ENCODE measurements around the gene IL2.

The IL2 gene

GRCh38 chr4:122456231-122457116, at the start of gene IL2:
Gene IL2, minus strand, starts transcription at chr4:122456725. Its CDS starts 285 bp downstream, at chr4:122456440.
- peak; percentile 30 to 32 for DNase-seq

- no peak for DNase-seq
Observed at GRCh38 chr4:122503214-122503613, 46.7 kb upstream of the IL2 start.

- DNase-seq: peak; percentile 64 to 94
Observed at GRCh38 chr4:122500852-122501501, 44.5 kb upstream of the IL2 start.

DNA sequence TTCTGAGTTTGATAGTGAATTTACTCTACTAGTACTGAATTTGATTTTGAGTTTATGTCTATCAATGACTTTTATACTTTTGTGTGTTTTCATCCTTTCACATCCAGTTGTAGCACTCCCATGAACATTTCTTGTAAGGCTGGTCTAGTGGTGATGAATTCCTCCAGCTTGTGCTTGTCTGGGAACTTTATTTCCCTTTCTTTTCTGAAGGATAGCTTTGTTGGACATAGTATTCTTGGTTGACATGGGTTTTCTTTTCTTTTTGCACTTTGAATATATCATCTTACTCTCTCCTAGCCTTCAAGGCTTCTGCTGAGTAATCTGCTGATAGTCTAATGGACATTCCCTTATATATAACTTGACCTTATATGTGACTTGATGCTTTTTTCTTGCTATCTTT, 32.5 kb upstream of the IL2 start:
- DNase-seq: no peak

DNA sequence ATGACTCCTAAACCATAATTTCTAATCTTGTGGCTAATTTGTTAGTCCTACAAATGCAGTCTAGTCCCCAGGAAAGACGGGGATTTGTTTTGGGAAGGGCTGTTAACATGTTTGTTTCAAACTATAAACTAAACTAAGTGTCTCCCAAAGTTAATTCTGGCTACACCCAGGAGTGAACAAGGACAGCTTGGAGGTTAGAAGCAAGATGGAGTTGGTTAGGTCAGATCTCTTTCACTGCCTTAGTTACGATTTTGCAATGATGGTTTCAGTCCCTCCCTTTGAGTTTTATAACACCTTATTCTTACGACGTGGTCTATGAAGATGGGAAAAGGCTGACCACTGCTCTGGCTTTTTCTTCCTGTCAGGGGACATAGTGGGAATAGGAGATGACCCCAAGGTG, 27.0 kb upstream of the IL2 start:
- no peak for DNase-seq

DNA sequence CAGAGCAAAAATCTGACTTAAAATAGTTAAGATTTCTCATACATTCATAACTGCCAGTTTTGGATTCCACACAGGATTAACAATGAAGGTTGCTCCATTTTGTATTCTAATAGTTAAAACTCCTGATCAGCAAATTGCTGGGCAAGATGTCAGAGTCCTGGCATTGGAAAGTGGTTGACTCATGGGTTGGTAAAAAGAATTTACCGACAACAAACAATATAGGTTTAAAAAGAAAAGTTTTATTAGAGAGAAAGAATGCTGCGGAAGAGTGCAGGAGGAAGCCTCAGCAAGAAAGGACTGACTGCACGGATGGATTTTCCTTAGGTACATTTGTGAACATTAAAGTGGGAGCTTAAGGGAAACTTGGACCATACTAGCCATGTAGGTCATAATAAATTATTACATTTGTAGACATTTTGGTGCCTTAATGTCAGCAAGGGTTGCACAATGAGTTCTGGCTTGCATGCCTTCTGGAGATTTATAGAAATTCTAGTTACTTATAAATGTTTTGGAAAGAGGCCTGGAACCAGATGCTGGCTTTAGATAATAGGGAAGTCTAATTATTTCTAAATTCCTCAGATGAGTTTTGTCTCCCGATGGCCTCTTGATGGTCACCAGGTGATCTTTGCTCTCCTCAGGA, 25.4 kb upstream of the IL2 start:
- no peak for DNase-seq

GRCh38 chr4:122480655-122481487, 24.3 kb upstream of the IL2 start:
- no peak for DNase-seq

GRCh38 chr4:122479935-122480416, 23.5 kb upstream of the IL2 start:
- no peak for DNase-seq

DNA sequence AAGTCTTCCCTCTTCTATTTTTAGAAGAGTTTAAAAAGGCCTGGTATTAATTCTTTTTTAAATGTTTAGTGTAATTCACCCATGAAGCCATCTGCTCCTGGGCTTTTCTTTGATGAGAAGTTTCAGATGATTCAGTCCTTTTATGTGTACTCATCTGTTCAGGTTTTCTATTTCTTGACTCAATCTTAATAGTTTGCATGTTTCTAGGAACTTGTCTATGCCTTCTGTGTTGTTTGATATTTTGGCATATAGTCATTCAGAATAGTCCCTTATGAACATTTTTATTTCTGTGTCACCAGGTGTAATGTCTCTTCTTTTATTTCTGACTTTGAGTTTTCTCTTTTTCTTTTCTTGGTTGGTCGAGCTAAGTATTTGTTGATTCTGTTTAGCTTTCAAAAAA, 20.2 kb upstream of the IL2 start:
- no peak for DNase-seq

GRCh38 chr4:122476126-122476525, 19.6 kb upstream of the IL2 start:
- DNase-seq: no peak

DNA sequence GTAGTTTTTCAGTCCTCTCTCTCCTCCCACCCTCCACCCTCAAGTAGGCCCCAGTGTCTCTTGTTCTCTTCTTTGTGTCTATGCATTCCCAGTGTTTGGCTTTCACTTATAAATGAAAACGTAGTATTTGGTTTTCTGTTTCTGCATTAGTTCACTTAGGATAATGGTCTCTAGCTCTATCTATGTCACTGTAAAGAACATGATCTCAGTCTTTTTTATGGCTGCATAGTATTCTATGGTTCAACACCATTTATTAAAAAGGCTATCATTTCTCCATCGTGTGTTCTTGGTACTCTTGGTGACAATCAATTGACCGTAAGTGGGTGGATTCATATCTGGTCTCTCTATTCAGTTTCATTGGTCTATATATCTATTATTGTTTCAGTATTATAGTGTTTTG, 18.7 kb upstream of the IL2 start:
- no peak for DNase-seq

DNA sequence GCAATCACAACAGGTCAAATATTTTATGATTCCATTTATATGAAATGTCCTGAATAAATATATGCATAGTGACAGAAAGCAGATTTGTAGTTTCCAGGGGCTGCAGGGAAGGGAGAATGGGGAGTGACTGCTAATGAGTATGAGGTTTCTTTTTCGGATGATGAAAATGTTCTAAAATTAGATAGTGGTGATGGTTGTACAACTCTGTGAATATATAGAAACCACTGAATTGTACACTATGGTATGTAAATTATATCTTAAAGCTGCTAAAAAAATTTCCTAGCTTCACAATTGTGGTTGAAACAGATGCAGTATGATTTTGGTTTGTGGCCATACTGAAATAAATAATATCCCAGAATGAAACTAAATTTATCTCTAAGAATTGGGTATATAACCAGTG, 12.9 kb upstream of the IL2 start:
- DNase-seq: no peak

DNA sequence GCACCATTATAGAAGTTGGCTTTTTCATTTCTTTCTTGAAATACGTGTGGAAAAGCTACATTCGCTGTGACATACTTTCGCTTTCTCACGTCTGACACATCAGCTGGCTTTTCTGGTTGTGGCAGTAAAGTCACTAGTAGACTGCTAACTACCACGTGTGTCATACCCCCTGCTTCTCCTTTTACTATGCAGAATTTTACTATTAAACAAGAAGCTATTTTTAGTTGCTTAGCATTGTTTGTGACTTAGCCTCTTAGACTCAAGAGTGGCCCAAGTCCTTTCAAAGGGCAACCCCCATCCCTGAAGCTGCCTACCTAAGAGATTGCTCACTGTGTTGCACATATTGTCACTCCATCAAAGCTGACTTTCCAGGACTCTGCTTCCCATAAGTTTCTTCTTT, 2.1 kb upstream of the IL2 start:
- no peak for DNase-seq

GRCh38 chr4:122453384-122453995, 3.0 kb downstream of the IL2 start:
- DNase-seq: no peak

DNA sequence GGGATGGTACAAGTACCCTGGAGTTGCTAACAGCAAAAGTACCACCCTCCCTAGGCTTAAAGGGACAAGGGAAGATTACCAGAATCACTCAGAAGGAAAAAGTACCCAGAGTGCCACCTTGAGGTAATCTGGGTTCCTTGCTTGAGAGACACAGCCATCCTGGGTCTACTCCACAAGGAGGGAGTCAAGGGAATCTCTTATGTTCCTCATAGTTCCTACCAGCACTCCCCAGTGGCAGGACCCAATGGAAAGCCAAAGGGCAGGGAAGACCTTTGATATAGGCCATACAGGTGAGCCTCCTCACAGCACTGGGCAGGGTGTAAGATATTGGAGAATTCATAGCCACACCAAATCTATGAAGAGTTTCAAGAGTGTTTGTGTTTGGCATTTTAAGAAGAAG, 5.7 kb downstream of the IL2 start:
- no peak for DNase-seq

DNA sequence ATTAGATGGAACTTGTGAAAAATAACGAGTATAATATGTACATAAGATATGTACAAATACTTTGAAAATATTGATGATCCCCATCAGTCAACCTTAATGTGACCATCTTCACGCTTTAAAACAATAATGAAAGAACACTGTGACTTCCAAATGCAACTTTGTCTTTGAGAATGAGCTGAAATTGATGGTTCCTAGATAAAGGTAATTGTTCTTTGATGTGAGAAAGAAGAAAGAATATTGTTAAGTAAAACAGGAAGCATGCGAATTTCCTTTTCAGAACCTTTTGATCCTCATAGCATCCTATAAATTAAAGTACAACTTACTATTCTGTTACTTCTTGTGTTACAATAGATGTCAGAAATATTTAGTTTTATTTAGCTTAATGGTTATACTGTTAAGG, 22.2 kb downstream of the IL2 start:
- DNase-seq: no peak

- no peak for DNase-seq
Observed at GRCh38 chr4:122431351-122431750, 25.2 kb downstream of the IL2 start.

GRCh38 chr4:122423246-122423645, 33.3 kb downstream of the IL2 start:
- DNase-seq: no peak

DNA sequence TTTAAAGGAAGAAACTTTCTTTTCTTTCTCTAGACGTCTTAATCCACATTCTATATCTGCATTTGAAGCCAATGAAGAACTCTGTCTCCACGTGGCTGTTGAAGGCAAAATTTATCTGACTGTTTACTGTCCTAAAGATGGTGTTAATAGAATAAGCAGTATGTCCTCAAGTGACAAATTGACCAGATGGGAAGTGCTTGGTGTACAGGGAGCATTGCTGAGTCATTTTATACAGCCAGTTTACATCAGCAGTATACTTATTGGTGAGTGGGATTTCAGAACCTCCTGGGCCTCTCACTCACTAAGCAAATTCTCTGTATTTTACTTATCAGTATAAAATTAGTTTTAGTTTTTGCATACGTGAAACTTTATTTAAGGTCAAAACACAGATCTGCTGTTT, 44.0 kb downstream of the IL2 start:
- DNase-seq: no peak

DNA sequence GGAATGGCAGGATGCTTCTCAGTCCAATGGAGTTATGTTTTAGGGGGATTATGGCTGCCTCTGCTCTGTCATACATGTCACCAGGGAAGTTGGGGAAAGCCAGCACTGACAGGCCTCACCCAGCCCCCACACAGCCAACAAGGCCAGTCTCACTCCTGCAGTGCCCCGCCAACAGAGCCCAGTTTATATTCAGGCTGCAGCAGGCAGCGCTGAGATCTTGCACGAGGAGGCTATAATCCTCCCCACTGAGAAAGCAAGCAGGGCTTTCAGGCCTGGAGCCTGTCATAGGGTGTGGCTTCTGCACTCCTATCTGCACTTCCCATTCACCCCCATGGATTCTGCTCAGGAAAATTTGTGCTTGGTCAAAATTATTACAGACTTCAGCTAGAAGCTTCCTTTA, 52.7 kb downstream of the IL2 start:
- no peak for DNase-seq
